ENCODE measurements around the gene POLE.

DNA sequence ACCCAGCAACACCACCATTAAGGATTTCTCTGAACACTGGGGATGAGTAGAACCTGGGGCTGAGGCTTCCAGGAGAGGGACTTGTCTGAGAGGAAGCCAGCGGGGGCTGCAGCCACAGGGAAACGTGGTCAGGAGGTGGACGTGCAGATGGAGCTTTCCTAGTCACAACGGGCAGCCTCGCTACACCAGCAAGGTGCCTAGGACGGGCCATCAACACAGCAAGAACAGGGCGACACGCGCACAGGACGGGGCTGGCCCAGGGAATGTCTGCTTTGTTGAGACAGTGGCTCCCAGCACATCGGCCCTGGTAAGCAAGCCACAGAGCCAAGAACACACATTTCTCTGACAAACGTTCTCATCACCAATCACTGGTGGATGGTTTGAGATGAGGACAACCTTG lies 49.2 kb upstream of the POLE start:
- TF ChIP-seq CTCF (tag by site-specific recombination; IDR thresholded peaks at IDR 0.05) (no peak), ZNF561 (tag by site-specific recombination; IDR thresholded peaks at IDR 0.05; ENCODE audit: borderline replicate concordance) (no peak), ZNF140 (tag by site-specific recombination; IDR thresholded peaks at IDR 0.05) (no peak), ZNF292 (tag by site-specific recombination; IDR thresholded peaks at IDR 0.05; ENCODE audit: borderline replicate concordance, low read depth) (no peak), ZNF114 (tag by site-specific recombination; IDR thresholded peaks at IDR 0.05) (no peak), ZNF629 (tag by site-specific recombination; IDR thresholded peaks at IDR 0.05) (no peak), ZNF341 (tag by site-specific recombination; IDR thresholded peaks at IDR 0.05; ENCODE audit: low read depth) (no peak), ZNF837 (tag by site-specific recombination; IDR thresholded peaks at IDR 0.05) (no peak), ZNF501 (tag by site-specific recombination; IDR thresholded peaks at IDR 0.05) (no peak)
- TF ChIP-seq, protein P1, sequence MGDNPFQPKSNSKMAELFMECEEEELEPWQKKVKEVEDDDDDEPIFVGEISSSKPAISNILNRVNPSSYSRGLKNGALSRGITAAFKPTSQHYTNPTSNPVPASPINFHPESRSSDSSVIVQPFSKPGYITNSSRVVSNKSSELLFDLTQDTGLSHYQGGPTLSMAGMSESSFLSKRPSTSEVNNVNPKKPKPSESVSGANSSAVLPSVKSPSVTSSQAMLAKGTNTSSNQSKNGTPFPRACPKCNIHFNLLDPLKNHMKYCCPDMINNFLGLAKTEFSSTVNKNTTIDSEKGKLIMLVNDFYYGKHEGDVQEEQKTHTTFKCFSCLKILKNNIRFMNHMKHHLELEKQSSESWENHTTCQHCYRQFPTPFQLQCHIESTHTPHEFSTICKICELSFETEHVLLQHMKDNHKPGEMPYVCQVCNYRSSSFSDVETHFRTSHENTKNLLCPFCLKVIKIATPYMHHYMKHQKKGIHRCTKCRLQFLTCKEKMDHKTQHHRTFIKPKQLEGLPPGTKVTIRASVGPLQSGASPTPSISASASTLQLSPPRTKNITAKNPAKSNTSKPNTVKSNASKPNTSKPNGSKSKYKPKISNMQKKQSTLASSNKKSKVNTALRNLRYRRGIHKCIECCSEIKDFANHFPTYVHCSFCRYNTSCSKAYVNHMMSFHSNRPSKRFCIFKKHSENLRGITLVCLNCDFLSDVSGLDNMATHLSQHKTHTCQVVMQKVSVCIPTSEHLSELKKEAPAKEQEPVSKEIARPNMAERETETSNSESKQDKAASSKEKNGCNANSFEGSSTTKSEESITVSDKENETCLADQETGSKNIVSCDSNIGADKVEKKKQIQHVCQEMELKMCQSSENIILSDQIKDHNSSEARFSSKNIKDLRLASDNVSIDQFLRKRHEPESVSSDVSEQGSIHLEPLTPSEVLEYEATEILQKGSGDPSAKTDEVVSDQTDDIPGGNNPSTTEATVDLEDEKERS (tag by site-specific recombination; IDR thresholded peaks at IDR 0.05): no peak
- TF ChIP-seq, protein P2, sequence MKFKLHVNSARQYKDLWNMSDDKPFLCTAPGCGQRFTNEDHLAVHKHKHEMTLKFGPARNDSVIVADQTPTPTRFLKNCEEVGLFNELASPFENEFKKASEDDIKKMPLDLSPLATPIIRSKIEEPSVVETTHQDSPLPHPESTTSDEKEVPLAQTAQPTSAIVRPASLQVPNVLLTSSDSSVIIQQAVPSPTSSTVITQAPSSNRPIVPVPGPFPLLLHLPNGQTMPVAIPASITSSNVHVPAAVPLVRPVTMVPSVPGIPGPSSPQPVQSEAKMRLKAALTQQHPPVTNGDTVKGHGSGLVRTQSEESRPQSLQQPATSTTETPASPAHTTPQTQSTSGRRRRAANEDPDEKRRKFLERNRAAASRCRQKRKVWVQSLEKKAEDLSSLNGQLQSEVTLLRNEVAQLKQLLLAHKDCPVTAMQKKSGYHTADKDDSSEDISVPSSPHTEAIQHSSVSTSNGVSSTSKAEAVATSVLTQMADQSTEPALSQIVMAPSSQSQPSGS (tag by site-specific recombination; IDR thresholded peaks at IDR 0.05; ENCODE audit: low read depth): no peak
- TF ChIP-seq, protein P3, sequence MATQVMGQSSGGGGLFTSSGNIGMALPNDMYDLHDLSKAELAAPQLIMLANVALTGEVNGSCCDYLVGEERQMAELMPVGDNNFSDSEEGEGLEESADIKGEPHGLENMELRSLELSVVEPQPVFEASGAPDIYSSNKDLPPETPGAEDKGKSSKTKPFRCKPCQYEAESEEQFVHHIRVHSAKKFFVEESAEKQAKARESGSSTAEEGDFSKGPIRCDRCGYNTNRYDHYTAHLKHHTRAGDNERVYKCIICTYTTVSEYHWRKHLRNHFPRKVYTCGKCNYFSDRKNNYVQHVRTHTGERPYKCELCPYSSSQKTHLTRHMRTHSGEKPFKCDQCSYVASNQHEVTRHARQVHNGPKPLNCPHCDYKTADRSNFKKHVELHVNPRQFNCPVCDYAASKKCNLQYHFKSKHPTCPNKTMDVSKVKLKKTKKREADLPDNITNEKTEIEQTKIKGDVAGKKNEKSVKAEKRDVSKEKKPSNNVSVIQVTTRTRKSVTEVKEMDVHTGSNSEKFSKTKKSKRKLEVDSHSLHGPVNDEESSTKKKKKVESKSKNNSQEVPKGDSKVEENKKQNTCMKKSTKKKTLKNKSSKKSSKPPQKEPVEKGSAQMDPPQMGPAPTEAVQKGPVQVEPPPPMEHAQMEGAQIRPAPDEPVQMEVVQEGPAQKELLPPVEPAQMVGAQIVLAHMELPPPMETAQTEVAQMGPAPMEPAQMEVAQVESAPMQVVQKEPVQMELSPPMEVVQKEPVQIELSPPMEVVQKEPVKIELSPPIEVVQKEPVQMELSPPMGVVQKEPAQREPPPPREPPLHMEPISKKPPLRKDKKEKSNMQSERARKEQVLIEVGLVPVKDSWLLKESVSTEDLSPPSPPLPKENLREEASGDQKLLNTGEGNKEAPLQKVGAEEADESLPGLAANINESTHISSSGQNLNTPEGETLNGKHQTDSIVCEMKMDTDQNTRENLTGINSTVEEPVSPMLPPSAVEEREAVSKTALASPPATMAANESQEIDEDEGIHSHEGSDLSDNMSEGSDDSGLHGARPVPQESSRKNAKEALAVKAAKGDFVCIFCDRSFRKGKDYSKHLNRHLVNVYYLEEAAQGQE (tag by site-specific recombination; IDR thresholded peaks at IDR 0.05): no peak

Measured in HEK293 (cell line).